IPS-18a (cell line): ENCODE data around the gene CAP2.

Experiments
- H3K27ac ChIP-seq: one replicate; pipeline ENCODE4 v1.5.1; 2013; ENCODE audit warnings: low read length
- H3K27me3 ChIP-seq: one replicate; pipeline ENCODE4 v1.6.1; 2013; ENCODE audit warnings: mild to moderate bottlenecking, low read length; ENCODE audit not compliant: control insufficient read depth, insufficient read depth
- H3K36me3 ChIP-seq: one replicate; pipeline ENCODE4 v1.6.1; 2013; ENCODE audit warnings: low read depth, low read length; ENCODE audit not compliant: control insufficient read depth
- H3K4me1 ChIP-seq: one replicate; pipeline ENCODE4 v1.6.1; 2013; ENCODE audit warnings: low read depth, low read length; ENCODE audit not compliant: control insufficient read depth
- H3K4me3 ChIP-seq: one replicate; pipeline ENCODE4 v1.5.1; 2013; ENCODE audit warnings: low read length
- H3K9ac ChIP-seq: one replicate; pipeline ENCODE4 v1.6.1; 2013; ENCODE audit warnings: mild to moderate bottlenecking, low read length, moderate library complexity
- H3K9me3 ChIP-seq: one replicate; pipeline ENCODE4 v1.6.1; 2013; ENCODE audit warnings: low read depth, low read length; ENCODE audit not compliant: control insufficient read depth

CAP2 gene

DNA sequence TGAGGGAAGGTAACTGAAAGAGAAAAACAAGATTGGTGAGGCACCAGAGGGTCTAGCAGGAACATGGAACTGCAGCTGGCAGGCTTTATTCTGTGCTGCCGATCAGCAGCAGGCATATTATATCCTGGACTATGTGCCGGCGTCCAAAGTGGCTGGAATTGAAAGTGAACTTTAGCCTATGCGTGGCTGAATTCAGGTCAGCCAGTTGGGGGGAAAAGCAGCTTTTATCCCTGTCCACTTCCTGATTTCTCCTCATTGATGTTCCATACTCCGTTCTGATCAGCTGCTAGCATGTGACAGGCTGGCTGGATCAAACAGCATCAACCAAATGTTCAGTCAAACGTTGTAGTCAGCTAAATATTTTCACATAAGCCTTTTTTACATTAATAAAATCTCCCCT is 99.0 kb downstream of the CAP2 start:
- Histone ChIP-seq H3K36me3 (no peaks in the 10 kb centered on the region), H3K4me1 (no peaks in the 10 kb centered on the region), H3K4me3 (no peak overlapping the region), H3K9me3 (no peaks in the 10 kb centered on the region), H3K27me3 (no peaks in the 10 kb centered on the region), H3K9ac (no peak overlapping the region), H3K27ac (no peak overlapping the region)

DNA sequence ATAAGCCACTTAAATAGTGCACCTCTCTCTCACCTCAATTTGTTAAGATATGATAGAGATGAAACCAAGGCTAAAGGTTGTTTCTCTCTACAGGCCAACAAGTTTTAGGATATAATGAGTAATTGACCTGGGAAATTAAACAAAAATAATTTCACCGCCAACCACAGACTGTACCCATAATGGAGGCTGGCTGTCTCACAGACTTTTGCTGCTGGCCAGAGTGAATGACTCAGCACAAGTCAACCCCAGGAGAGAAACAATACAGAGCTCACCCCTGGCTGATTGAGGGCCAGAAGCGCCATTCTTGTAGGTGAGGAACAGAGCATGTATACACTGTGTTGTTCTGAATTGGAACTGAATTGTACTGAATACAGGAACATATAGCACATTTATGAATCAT is 99.9 kb downstream of the CAP2 start:
- Histone ChIP-seq H3K4me1 (no peaks in the 10 kb centered on the region), H3K36me3 (no peaks in the 10 kb centered on the region), H3K4me3 (no peak overlapping the region), H3K9ac (no peak overlapping the region), H3K27me3 (no peaks in the 10 kb centered on the region), H3K27ac (no peak overlapping the region), H3K9me3 (no peaks in the 10 kb centered on the region)

DNA sequence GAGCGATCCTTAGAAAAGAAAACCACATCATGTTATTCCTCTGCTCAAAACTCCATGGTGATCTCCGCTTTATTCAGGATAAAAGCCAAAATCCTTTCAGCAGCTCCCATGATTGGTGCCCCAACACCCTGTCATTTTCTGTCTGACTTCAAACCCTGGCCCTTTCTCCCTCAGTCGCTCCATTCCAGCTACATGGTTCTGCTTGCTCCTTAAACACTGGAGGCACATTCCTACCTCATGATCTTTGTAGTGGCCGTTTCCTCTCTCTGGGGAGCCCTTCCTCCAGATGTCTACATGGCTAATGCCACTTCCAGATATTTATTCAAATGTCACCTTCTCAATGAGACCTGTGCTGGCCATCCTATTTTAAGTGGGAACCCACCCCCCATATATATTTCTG is 100.8 kb downstream of the CAP2 start:
- no peak overlapping the region for H3K27ac ChIP-seq
- H3K27me3 ChIP-seq = no peaks in the 10 kb centered on the region
- H3K9me3 ChIP-seq = no peaks in the 10 kb centered on the region
- H3K36me3 ChIP-seq = no peaks in the 10 kb centered on the region
- no peak overlapping the region for H3K4me3 ChIP-seq
- H3K4me1 ChIP-seq = no peaks in the 10 kb centered on the region
- H3K9ac ChIP-seq = no peak overlapping the region

DNA sequence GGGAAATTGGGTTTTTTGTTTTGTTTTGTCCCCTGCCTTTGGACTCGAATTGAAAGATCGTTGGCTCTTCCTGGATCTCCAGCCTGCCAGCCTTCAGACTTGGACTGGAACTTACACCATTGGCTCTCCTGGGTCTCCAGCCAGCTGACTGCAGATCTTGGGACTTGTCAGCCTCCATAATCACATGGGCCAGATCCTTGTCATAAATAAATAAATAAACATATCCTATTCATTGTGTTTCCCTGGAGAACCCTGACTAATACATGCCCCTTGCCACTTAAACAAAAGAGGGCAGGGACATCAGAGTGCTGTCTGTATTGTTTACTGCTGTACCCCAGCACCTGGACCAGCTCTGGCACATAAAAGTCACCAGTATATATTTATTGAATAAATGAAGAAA is 101.5 kb downstream of the CAP2 start:
- H3K27me3 ChIP-seq = no peaks in the 10 kb centered on the region
- H3K36me3 ChIP-seq = no peaks in the 10 kb centered on the region
- H3K4me3 ChIP-seq = no peak overlapping the region
- H3K27ac ChIP-seq = no peak overlapping the region
- no peaks in the 10 kb centered on the region for H3K9me3 ChIP-seq
- H3K4me1 ChIP-seq = no peaks in the 10 kb centered on the region
- no peak overlapping the region for H3K9ac ChIP-seq

DNA sequence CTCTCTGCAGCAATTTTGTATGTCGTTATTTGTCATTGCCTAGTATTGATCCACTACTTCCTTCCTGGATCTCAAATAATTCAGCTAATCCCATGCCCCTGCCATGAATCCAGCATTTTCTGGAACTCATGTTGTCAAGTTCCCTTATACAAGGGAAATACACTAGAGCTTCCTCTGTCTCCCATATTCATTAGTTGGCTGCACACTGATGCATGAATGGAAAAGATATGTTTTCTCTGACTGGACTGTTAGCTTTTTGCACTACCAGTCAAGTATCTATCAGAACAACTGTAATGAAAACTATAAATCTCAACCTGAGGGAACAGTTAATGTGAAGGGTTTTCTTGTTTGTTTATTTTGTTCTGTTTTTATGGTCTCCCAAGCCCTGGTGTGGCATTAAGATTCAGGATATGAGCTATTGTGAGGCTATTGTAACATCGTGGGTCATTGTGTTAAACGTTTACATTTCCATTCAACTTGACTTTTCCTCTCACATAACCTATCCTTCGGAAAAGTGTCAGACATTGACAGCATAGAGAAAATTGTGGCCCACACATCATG is 104.2 kb downstream of the CAP2 start:
- H3K36me3 ChIP-seq = no peaks in the 10 kb centered on the region
- no peak overlapping the region for H3K4me3 ChIP-seq
- H3K27me3 ChIP-seq = no peaks in the 10 kb centered on the region
- H3K9me3 ChIP-seq = no peaks in the 10 kb centered on the region
- H3K9ac ChIP-seq = no peak overlapping the region
- H3K27ac ChIP-seq = no peak overlapping the region
- H3K4me1 ChIP-seq = no peaks in the 10 kb centered on the region

DNA sequence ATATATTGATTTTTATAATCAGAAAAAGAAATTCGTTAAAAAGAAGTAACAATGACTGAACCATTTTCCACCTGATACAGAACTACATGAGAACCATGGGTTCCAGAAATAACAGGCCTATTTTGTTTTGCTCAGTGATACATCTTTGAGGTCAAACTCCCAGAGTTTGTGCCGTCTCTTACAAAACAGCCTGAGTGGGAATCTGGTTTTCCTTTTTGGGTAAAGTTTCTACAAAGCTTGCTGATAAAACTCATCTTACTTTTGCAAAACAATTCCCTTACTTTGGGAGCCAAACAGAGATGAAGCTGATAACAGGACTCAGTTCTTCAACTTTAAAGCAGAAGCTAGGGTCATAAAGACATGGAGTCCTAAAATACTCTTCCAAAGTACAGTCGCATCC is 108.0 kb downstream of the CAP2 start:
- no peak overlapping the region for H3K9ac ChIP-seq
- no peak overlapping the region for H3K27ac ChIP-seq
- no peak overlapping the region for H3K4me3 ChIP-seq
- H3K4me1 ChIP-seq = no peaks in the 10 kb centered on the region
- H3K9me3 ChIP-seq = no peaks in the 10 kb centered on the region
- no peaks in the 10 kb centered on the region for H3K27me3 ChIP-seq
- H3K36me3 ChIP-seq = no peaks in the 10 kb centered on the region

DNA sequence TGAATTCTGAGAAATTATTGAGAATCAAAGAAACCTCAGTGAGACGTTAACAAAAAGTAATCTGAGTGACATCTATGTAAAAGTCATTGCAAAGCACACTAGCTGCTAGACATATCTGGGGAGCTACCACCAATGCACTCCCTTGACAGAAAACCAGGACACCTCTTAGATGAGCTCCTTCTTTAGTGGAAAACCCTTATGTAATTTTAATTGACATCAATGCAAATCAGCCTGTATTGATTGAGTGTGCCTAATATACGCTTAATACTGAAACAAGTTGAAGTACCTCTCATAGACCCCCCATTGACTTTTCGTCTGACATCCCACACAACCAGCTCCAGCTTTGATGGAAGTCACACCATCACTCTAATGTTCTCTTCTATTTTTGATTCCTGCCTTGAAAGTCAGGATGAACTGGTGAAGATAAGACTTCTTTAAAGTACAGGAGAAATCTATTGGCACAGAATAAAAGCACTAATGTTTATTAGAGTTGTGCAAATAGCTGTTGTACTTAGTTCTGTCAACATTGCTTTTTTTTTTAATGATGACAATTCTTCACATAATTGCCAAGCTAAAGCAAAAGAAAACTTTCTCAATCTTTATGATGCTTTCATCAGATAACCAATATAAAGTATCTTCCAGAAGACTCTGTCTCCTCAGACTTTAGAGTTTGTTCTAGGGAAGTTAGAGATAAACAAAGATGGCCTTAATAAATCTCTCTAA is 108.7 kb downstream of the CAP2 start:
- Histone ChIP-seq H3K4me3 (no peak overlapping the region), H3K36me3 (no peaks in the 10 kb centered on the region), H3K27ac (no peak overlapping the region), H3K9ac (no peak overlapping the region), H3K27me3 (no peaks in the 10 kb centered on the region), H3K4me1 (no peaks in the 10 kb centered on the region), H3K9me3 (no peaks in the 10 kb centered on the region)

DNA sequence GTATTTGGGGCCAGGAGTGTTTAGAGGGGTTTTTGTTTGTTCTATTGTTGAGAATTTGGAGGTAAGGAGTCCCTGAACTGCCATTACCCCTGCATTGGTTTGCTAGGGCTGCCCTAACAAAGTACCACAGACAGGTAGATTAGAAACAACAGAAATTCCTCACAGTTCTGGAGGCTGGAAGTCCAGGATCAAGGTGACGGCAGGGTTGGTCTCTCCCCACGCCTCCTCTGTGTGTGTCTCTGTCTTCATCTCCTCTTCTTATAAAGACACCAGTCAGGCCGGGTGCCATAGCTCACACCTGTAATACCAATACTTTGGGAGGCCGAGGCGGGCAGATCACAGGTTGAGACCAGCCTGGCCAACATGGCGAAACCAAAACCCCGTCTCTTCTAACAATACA is 109.7 kb downstream of the CAP2 start:
- Histone ChIP-seq H3K9ac (no peak overlapping the region), H3K27ac (no peak overlapping the region), H3K4me3 (no peak overlapping the region), H3K9me3 (no peaks in the 10 kb centered on the region), H3K27me3 (no peaks in the 10 kb centered on the region), H3K36me3 (no peaks in the 10 kb centered on the region), H3K4me1 (no peaks in the 10 kb centered on the region)

DNA sequence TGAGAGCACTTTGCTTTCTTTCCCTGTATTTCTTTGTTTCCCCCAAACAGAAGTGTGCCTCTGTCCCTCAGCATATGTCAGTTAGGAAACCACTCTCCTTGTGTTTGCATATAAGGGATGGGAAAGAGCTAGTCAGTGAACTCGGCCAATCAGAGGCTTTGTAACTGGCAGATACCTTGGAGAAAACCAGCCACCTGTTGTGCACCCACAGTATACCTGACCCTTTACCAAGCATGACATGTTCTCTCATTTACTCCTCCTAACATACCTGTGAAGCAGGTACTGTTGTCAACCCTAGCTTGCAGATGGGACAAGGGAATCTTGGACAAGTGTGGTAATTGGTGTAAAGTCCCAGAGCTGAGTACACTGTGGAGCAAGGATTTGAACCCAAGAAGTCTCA is 110.6 kb downstream of the CAP2 start:
- H3K27me3 ChIP-seq = no peaks in the 10 kb centered on the region
- no peak overlapping the region for H3K27ac ChIP-seq
- H3K36me3 ChIP-seq = no peaks in the 10 kb centered on the region
- no peak overlapping the region for H3K9ac ChIP-seq
- no peak overlapping the region for H3K4me3 ChIP-seq
- H3K4me1 ChIP-seq = no peaks in the 10 kb centered on the region
- H3K9me3 ChIP-seq = no peaks in the 10 kb centered on the region

DNA sequence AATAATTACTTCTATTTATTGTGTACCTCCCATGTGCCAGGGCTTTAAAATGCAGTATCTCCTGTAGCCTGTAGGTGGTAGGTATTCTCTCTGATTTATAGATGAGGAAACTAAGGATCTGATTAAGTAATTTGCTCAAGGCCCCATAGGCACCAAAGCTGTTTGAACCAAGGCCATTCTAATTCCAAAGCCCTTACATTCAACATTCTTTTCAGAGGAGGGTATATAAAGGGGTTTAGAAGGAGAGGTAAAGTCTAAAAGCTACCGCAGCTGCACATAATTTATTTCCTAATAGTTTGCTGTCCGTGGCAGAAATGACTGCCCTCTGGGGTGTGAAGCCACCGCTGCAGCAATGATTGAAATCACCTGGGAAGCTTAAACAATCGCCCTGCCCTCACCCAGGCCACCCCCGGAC is 111.7 kb downstream of the CAP2 start:
- no peak overlapping the region for H3K9ac ChIP-seq
- H3K36me3 ChIP-seq = no peaks in the 10 kb centered on the region
- H3K27me3 ChIP-seq = no peaks in the 10 kb centered on the region
- H3K9me3 ChIP-seq = no peaks in the 10 kb centered on the region
- H3K4me3 ChIP-seq = no peak overlapping the region
- H3K4me1 ChIP-seq = no peaks in the 10 kb centered on the region
- H3K27ac ChIP-seq = no peak overlapping the region

DNA sequence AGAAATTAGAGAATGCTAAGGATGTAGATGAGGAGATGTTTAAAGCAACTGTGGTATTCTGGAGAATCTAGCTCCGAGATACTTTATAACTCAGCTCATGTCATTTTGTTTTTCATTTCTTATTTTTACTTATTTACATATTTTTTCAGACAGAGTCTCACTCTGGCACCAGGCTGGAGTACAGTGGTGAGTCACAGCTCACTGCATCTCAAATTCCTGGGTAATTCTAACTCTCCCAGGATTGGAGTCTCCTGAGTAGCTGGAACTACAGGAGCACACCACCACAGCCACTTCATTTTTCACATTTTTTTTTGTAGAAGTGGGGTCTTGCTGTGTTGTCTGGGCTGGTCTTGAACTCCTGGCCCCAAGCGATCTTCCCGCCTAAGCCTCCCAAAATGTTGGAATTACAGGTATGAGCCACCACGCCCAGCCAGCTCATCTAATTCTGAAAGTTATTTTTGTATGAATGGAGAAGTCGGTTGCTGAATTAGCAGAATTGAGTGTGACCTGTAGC is 112.4 kb downstream of the CAP2 start:
- Histone ChIP-seq H3K4me3 (no peak overlapping the region), H3K4me1 (no peaks in the 10 kb centered on the region), H3K9me3 (no peaks in the 10 kb centered on the region), H3K27me3 (no peaks in the 10 kb centered on the region), H3K27ac (no peak overlapping the region), H3K9ac (no peak overlapping the region), H3K36me3 (no peaks in the 10 kb centered on the region)

DNA sequence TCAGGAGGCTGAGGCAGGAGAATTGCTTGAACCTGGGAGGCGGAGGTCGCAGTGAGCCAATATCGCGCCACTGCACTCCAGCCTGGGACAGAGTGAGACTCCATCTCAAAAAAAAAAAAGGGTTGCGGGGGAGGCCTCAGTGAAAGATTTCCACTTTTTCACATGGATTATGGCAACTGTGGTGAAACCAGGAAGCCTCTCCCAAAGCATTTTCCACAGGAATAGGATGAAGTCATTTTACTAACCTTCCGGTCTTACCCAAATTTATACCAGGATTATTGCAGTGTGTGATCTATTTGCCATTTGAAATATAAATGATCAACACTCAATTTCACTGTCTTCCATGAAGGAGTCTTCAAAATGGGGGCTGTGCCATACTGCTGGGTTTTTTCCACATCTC is 113.1 kb downstream of the CAP2 start:
- no peaks in the 10 kb centered on the region for H3K36me3 ChIP-seq
- no peaks in the 10 kb centered on the region for H3K27me3 ChIP-seq
- no peak overlapping the region for H3K9ac ChIP-seq
- no peaks in the 10 kb centered on the region for H3K9me3 ChIP-seq
- no peaks in the 10 kb centered on the region for H3K4me1 ChIP-seq
- H3K4me3 ChIP-seq = no peak overlapping the region
- H3K27ac ChIP-seq = no peak overlapping the region
